Natural killer cell treated with Interleukin-12 subunit alpha and Interleukin-12 subunit beta and Interleukin-15 and Interleukin-18, amount 100 ng/mL, for 72 hours (primary cell): ENCODE measurements around the gene MALSU1. TPM values are rescaled to one million over a fixed set of nuclear protein-coding genes. Genes with fewer than 3 reads are reported as not detected.
"Not testable (repeated sequence)": the region's sequence is repeated elsewhere in the genome, so short reads cannot be mapped to it uniquely, and the experiment has no call there.

Source experiments
- ATAC-seq, 2 donors: fragments of 150-1000 bp; cut with Tn5 transposase in 1 of 2; sonication (Bioruptor Pico), chemical (Tn5 transposase) in 1 of 2; 2 replicates each; pipeline ENCODE4 v1.10.0; 2021
- DNase-seq: peaks from one replicate; pipeline ENCODE4 v3.0.0; 2022; ENCODE audit warnings: low spot score
- H3K27ac Mint-ChIP-seq, 2 donors: 1 replicate in 1 of 2; 2 replicates in 1 of 2; pipeline ENCODE4 v1.8.0; 2022; ENCODE audit warnings: mixed read lengths in 2 of 2, mild to moderate bottlenecking in 1 of 2, moderate library complexity in 1 of 2
- H3K27me3 Mint-ChIP-seq, 2 donors: 1 replicate in 1 of 2; 2 replicates in 1 of 2; pipeline ENCODE4 v1.8.0; 2022; ENCODE audit warnings: mixed read lengths in 2 of 2
- H3K36me3 Mint-ChIP-seq: one replicate; pipeline ENCODE4 v1.8.0; 2022; ENCODE audit warnings: mixed read lengths
- H3K4me1 Mint-ChIP-seq, 2 donors: 1 replicate in 1 of 2; 2 replicates in 1 of 2; pipeline ENCODE4 v1.8.0; 2022; ENCODE audit warnings: low read depth in 2 of 2, mixed read lengths in 2 of 2, mild to moderate bottlenecking in 1 of 2
- H3K4me3 Mint-ChIP-seq: one replicate; pipeline ENCODE4 v1.8.0; 2022; ENCODE audit warnings: mixed read lengths
- H3K9me3 Mint-ChIP-seq: 2 replicates; pipeline ENCODE4 v1.8.0; 2022; ENCODE audit warnings: mixed read lengths
- total RNA-seq, 2 donors: library from RNA; stranded (reverse); gene quantifications; one replicate each; pipeline ENCODE4 v1.2.3, GENCODE V29; 2022

MALSU1 gene
- total RNA-seq, 2 donors from 2014 or later = 43.0 to 60.4 TPM

GRCh38 chr7:23294549-23295400 lies 4.4 kb upstream of the MALSU1 start:
- no peaks in the 10 kb centered on the region for H3K9me3 Mint-ChIP-seq
- ATAC-seq (no peak), DNase-seq (no peak)
- H3K27ac Mint-ChIP-seq = no peak overlapping the region
- H3K4me1 Mint-ChIP-seq = peaks cover 13 to 14% of the 10 kb centered on the region in 2 donors
- no peaks in the 10 kb centered on the region for H3K36me3 Mint-ChIP-seq
- no peaks in the 10 kb centered on the region for H3K27me3 Mint-ChIP-seq
- H3K4me3 Mint-ChIP-seq = no peak overlapping the region

- no peak for DNase-seq
- no peaks in the 10 kb centered on the region for H3K27me3 Mint-ChIP-seq
- H3K4me3 Mint-ChIP-seq = no peak overlapping the region
- ATAC-seq = no peak
- H3K9me3 Mint-ChIP-seq = no peaks in the 10 kb centered on the region
- peaks cover 17 to 20% of the 10 kb centered on the region in 2 donors for H3K4me1 Mint-ChIP-seq
- no peak overlapping the region for H3K27ac Mint-ChIP-seq
- H3K36me3 Mint-ChIP-seq = no peaks in the 10 kb centered on the region
Observed at GRCh38 chr7:23295401-23295697, 3.8 kb upstream of the MALSU1 start.

- Mint-ChIP-seq H3K36me3 (peaks cover 6% of the 10 kb centered on the region), H3K4me1 (peaks cover 34 to 36% of the 10 kb centered on the region in 2 donors), H3K9me3 (no peaks in the 10 kb centered on the region), H3K27me3 (no peaks in the 10 kb centered on the region), H3K4me3 (peak overlapping the region; percentile 83), H3K27ac (peak overlapping the region; percentile 82 to 91)
- no peak for DNase-seq
- no peak for ATAC-seq
Observed at GRCh38 chr7:23298141-23298881, 828 bp upstream of the MALSU1 start.

GRCh38 chr7:23299770-23300300 lies 696 bp downstream of the MALSU1 start:
- H3K4me3 Mint-ChIP-seq = peak overlapping the region; percentile 83
- H3K36me3 Mint-ChIP-seq = peaks cover 6% of the 10 kb centered on the region
- H3K27me3 Mint-ChIP-seq = no peaks in the 10 kb centered on the region
- DNase-seq = no peak
- no peaks in the 10 kb centered on the region for H3K9me3 Mint-ChIP-seq
- ATAC-seq = no peak
- peaks cover 39 to 44% of the 10 kb centered on the region in 2 donors for H3K4me1 Mint-ChIP-seq
- H3K27ac Mint-ChIP-seq = peak overlapping the region; percentile 82 to 91

GRCh38 chr7:23306936-23307521 lies 7.9 kb downstream of the MALSU1 start:
- DNase-seq (no peak), ATAC-seq (peak in 1 of 2 donors; percentile 57)
- Mint-ChIP-seq H3K4me1 (peaks cover 28 to 40% of the 10 kb centered on the region in 2 donors), H3K27me3 (no peaks in the 10 kb centered on the region), H3K4me3 (peak overlapping the region; percentile 24), H3K27ac (peak overlapping the region in 1 of 2 donors; percentile 29), H3K36me3 (peaks cover 17% of the 10 kb centered on the region), H3K9me3 (no peaks in the 10 kb centered on the region)

- Mint-ChIP-seq H3K27ac (no peak overlapping the region), H3K4me1 (peaks cover 18 to 32% of the 10 kb centered on the region in 2 donors), H3K4me3 (no peak overlapping the region), H3K36me3 (peaks cover 12% of the 10 kb centered on the region), H3K27me3 (no peaks in the 10 kb centered on the region), H3K9me3 (no peaks in the 10 kb centered on the region)
- ATAC-seq = no peak
- DNase-seq = no peak
Observed at GRCh38 chr7:23308754-23309153, 9.6 kb downstream of the MALSU1 start.

- not testable (repeated sequence) for H3K27me3 Mint-ChIP-seq, H3K27ac Mint-ChIP-seq, DNase-seq, ATAC-seq, H3K4me3 Mint-ChIP-seq, H3K9me3 Mint-ChIP-seq
- Mint-ChIP-seq H3K4me1 (peaks cover 7 to 10% of the 10 kb centered on the region in 2 donors), H3K36me3 (peaks cover 12% of the 10 kb centered on the region)
Observed at GRCh38 chr7:23312141-23312540, 13.0 kb downstream of the MALSU1 start.

GRCh38 chr7:23315366-23315765 lies 16.2 kb downstream of the MALSU1 start:
- no peaks in the 10 kb centered on the region for H3K27me3 Mint-ChIP-seq
- no peak for DNase-seq
- no peaks in the 10 kb centered on the region for H3K4me1 Mint-ChIP-seq
- no peak for ATAC-seq
- no peak overlapping the region for H3K27ac Mint-ChIP-seq
- H3K36me3 Mint-ChIP-seq = no peaks in the 10 kb centered on the region
- no peaks in the 10 kb centered on the region for H3K9me3 Mint-ChIP-seq
- H3K4me3 Mint-ChIP-seq = no peak overlapping the region

GRCh38 chr7:23331132-23331531 lies 32.0 kb downstream of the MALSU1 start:
- Mint-ChIP-seq H3K9me3 (no peaks in the 10 kb centered on the region), H3K4me1 (no peaks in the 10 kb centered on the region), H3K27me3 (peaks cover 7 to 8% of the 10 kb centered on the region in 2 donors), H3K4me3 (no peak overlapping the region), H3K27ac (no peak overlapping the region), H3K36me3 (no peaks in the 10 kb centered on the region)
- ATAC-seq (no peak), DNase-seq (no peak)

GRCh38 chr7:23332193-23332592 lies 33.1 kb downstream of the MALSU1 start:
- Mint-ChIP-seq H3K4me1 (no peaks in the 10 kb centered on the region), H3K9me3 (no peaks in the 10 kb centered on the region), H3K27me3 (peaks cover 8 to 9% of the 10 kb centered on the region in 2 donors), H3K36me3 (no peaks in the 10 kb centered on the region), H3K27ac (no peak overlapping the region), H3K4me3 (no peak overlapping the region)
- ATAC-seq = no peak
- DNase-seq = no peak

GRCh38 chr7:23332910-23333612 lies 33.9 kb downstream of the MALSU1 start:
- H3K9me3 Mint-ChIP-seq = no peaks in the 10 kb centered on the region

GRCh38 chr7:23333671-23334246 lies 34.6 kb downstream of the MALSU1 start:
- ATAC-seq = no peak
- no peak for DNase-seq
- H3K9me3 Mint-ChIP-seq = no peaks in the 10 kb centered on the region
- no peak overlapping the region for H3K4me3 Mint-ChIP-seq
- H3K36me3 Mint-ChIP-seq = no peaks in the 10 kb centered on the region
- H3K4me1 Mint-ChIP-seq = no peaks in the 10 kb centered on the region
- H3K27ac Mint-ChIP-seq = no peak overlapping the region
- H3K27me3 Mint-ChIP-seq = peaks cover 10 to 18% of the 10 kb centered on the region in 2 donors

More at GRCh38 chr7:23332910-23333612, 33.9 kb downstream of the MALSU1 start:
- H3K36me3 Mint-ChIP-seq = no peaks in the 10 kb centered on the region
- DNase-seq (no peak), ATAC-seq (no peak)
- peaks cover 10 to 17% of the 10 kb centered on the region in 2 donors for H3K27me3 Mint-ChIP-seq
- H3K27ac Mint-ChIP-seq = no peak overlapping the region
- no peaks in the 10 kb centered on the region for H3K4me1 Mint-ChIP-seq
- no peak overlapping the region for H3K4me3 Mint-ChIP-seq

- Mint-ChIP-seq H3K36me3 (no peaks in the 10 kb centered on the region), H3K27ac (no peak overlapping the region), H3K27me3 (peaks cover 16 to 26% of the 10 kb centered on the region in 2 donors), H3K4me1 (no peaks in the 10 kb centered on the region), H3K4me3 (no peak overlapping the region), H3K9me3 (no peaks in the 10 kb centered on the region)
- no peak for DNase-seq
- ATAC-seq = no peak
Observed at GRCh38 chr7:23334482-23335056, 35.4 kb downstream of the MALSU1 start.
